Panc1 (cell line): ENCODE results near the gene MED16.

Source experiments
- CTCF ChIP-seq: fragments of 450-650 bp; IDR thresholded peaks from 2 replicates; pipeline ENCODE4 v1.5.1; 2017; ENCODE audit warnings: mild to moderate bottlenecking
- POLR2AphosphoS5 ChIP-seq: IDR thresholded peaks from 2 replicates; pipeline ENCODE4 v1.6.1; 2012; ENCODE audit warnings: mild to moderate bottlenecking, low read depth, low read length, moderate library complexity
- REST ChIP-seq, 2 experiments: IDR thresholded peaks; 2 replicates each; pipeline ENCODE4 v1.6.1; 2011 to 2012; ENCODE audit warnings: low read depth in 2 of 2, control low read depth in 1 of 2, low read length in 1 of 2, mild to moderate bottlenecking in 1 of 2, moderate library complexity in 1 of 2; ENCODE audit not compliant: insufficient read depth in 1 of 2

GRCh38 chr19:872266-872951 is 20.6 kb downstream of the MED16 start:
- no peak for TF ChIP-seq CTCF
- no peak for TF ChIP-seq POLR2AphosphoS5
- no peak for TF ChIP-seq REST (IDR thresholded peaks at IDR 0.05; ENCODE audit: insufficient read depth in 1 of 2, low read depth in 2 of 2, low read length in 1 of 2)
